DMS114 treated with DMSO at 0.1 percent for 48 hours (cell line): Measurements from ENCODE around the gene CUTA.

Experiments used
- DNase-seq: peaks from one replicate; lab custom pipeline; 2025; ENCODE audit not compliant: unreplicated experiment; lab: John Stamatoyannopoulos, UW

Gene CUTA, protein sequence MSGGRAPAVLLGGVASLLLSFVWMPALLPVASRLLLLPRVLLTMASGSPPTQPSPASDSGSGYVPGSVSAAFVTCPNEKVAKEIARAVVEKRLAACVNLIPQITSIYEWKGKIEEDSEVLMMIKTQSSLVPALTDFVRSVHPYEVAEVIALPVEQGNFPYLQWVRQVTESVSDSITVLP

DNA sequence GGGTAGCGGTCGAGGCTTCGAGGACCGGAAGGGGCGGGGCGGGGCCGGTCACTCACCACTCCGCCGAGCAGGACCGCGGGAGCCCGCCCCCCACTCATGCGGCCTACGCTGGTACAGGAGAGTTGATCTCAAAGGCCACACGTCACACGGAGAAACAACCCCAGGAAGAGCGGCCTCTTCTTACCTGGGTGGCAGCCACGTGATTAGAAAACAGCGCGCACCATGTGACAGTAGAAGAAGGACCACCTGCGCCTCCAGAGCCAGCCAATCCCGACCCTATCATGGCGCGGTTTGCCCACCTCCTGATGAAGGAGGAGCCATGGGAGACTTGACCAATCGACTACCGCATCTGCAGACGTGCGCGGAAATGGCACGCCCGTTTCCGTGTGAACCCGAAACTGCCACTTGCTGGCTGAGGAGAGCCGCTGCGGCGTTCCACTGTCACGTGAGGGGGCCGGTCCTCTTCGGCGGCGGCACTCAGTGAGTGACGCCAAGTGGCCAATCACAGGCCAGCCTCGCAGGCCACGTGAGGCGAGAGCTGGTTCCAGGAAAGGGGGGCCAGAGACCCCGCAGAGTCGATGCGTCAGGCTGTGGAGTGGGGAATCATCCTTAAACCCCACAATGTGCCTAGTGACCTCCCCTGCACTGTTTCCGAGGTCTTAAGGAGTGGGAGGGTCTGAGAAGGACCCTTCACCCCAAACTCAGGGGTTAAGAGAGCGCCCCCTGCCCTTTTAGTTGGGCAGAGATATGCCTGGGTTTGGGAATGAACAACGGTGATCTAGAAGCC is at the start of gene CUTA:
Gene CUTA (minus strand): TSS at position 205 of the 787 bp plus-strand sequence. CDS start 107 bp downstream, at position 98.
- DNase-seq, result peak; percentile 99

DNA sequence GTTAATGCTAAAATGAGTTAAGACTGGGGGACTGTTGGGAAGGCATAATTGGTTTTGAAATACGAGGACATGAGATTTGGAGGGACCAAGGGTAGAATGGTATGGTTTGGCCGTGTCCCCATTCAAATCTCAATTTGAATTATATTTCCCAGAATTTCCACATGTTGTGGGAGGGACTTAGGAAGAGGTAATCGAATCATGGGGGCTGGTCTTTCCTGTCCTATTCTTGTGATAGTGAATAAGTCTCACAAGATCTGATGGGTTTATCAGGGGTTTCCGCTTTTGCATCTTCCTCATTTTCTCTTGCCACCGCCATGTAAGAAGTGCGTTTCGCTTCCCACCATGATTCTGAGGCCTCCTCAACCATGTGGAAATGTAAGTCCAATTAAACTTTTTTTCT is 49.2 kb upstream of the CUTA start:
- DNase-seq, result no peak

DNA sequence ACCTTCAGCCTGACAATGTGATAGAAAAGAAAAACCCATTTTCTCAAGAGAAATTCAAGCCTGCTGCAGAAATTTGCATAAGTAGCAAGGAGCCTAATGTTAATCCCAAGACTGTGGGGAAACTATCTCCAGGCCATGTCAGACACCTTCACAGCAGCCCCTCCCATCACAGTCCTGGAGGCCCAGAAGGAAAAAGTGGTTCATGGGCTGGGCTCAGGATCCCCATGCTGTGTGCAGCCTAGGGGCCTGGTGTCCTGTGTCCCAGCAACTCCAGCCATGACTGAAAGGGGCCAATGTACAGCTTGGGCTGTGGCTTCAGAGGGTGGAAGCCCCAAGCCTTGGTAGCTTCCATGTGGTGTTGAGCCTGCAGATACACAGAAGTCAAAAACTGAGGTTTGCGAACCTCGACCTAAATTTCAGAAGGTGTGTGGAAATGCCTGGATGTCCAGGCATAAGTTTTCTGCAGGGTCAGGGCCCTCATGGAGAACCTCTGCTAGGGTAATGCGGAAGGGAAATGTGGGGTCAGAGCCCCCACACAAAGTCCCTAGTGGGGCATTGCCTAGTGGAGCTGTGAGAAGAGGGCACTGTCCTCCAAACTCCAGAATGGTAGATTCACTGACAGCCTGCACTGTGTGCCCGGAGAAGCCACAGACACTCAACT is 48.3 kb upstream of the CUTA start:
- no peak for DNase-seq

DNA sequence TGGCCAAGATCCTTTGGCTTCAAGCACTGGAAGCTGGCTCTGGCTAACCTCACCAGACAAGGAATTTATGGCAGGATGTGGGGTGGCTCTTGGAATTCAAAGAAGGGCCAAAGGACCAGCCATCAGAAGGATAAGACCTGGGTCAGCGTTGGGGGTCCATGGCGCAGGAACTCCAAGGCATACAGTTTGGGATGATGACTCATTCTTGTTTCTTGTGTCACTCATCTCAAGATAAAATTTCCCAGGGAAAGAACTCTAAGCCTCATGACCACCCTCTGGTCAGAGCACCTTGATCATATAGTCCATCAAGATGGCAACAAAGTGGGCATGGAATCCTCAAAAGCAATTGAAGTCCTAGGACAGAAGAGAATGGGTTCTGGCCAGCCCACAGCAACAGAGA is 41.3 kb upstream of the CUTA start:
- DNase-seq, result no peak

DNA sequence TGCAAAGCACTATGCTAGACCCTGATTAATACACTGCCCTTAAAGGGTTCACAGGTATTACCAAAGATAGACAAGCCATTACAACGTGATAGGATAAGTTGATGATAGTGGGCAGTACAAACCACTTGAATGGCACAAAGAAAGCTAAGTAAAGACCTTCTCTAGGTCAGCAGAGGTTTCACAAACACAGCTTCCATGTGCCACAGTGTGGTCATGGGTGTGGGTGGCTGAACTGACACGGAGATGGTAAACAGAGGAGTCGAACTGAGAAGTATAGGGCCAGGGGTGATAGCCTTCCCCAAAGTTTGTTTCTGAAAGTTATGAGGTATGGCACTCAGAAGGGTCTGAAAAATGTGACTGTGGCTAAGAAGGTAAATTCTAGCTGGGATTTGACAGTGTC is 40.8 kb upstream of the CUTA start:
- no peak for DNase-seq

DNA sequence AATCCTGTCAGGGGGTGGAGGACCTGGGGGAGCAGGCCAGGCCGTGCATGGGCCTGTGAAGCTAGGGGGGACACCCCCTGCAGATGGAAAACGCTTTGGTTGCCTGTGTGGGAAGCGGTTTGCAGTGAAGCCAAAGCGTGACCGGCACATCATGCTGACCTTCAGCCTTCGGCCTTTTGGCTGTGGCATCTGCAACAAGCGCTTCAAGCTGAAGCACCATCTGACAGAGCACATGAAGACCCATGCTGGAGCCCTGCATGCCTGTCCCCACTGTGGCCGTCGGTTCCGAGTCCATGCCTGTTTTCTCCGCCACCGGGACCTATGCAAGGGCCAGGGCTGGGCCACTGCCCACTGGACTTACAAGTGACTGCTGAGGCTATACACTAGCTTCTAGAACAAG is 38.2 kb upstream of the CUTA start:
- no peak for DNase-seq

DNA sequence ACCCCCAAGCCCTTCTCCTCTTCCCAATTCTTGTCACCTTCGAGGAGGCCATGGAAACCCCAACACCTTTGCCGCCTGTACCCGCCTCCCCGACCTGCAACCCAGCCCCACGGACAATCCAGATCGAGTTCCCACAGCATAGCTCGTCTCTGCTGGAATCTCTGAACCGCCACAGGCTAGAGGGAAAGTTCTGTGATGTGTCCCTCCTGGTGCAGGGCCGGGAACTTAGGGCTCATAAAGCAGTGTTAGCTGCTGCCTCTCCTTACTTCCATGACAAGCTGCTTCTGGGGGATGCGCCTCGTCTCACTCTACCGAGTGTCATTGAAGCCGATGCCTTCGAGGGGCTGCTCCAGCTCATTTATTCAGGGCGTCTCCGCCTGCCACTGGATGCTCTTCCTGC is 37.1 kb upstream of the CUTA start:
- no peak for DNase-seq

DNA sequence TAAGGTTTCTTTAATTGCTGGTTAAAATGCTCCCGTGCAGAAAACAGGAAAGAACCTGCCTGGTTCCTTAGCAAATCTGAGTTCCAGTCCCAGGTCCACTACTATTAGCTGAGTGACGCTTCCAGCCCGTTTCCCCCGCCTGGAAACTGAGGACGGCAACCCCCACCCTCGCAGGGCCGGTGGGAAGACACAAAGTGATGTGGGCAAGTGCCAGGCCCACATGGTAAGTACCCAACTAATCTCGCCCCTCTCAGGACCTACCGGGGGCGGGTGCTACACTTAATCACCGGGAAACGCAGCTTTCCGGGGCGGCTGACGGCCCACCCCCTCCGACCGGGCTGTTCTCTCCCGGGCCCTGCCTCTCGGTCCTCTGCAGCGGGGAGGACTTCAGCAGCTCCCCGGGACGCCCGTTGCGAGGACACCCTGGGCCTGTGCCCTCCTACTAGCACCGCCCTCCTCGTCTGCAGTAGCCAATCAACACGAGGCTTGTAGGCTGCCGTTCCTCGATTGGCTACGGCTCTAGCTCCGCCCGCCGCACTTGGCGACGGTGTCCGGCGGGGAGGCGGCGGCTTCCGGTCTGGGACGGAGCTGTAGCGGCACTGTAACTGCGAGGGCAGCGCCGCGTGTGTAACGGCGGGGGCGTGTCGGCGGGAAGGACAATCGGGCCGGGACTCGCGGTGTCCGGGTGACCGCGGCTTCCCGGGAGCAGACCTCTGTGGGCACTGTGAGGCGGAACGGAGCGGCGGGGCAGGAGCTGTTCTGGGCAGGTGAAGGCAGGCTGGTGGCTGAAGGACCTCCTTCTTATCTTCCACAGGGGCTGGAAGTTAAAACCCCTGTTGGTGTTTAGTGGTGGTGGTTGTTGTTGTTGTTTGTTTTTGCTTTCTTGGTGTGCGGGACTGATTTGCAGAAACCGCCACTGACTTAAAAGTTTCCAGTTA is 36.4 kb upstream of the CUTA start, which contains the start of gene ZBTB9:
Gene ZBTB9 (plus strand): TSS at position 568 of the 938 bp plus-strand sequence. CDS start 525 bp downstream, outside the sequence.
- DNase-seq, result peak; percentile 97

DNA sequence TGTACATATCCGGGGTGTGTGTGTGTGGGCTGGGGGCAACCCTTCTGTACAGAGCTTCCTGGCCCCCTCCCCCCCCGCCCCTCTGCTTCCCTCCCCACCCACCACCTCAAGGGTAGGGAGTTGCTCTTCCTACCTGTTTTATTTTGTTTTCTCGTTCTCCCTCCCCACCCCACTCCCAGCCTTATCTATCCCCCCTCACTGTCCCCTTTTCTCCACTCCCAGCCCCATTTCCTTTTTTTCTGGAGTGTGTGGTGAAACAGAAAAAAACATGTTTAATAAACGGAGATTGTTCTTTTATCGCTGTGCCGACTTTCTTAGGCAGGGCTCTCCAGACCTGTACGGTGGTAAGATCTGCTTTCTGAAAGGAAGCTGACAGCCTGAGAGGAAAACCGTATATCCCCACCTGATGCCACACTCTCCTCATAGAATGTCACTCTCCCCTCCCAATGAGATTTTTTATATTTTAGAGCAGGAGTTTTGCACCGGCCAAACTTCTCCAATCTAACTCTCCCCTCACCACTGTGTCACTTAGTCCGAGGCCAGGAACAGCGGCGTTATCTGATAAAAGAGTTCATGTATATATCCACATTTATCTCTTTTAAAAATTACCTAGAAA is 35.6 kb upstream of the CUTA start:
- no peak for DNase-seq

DNA sequence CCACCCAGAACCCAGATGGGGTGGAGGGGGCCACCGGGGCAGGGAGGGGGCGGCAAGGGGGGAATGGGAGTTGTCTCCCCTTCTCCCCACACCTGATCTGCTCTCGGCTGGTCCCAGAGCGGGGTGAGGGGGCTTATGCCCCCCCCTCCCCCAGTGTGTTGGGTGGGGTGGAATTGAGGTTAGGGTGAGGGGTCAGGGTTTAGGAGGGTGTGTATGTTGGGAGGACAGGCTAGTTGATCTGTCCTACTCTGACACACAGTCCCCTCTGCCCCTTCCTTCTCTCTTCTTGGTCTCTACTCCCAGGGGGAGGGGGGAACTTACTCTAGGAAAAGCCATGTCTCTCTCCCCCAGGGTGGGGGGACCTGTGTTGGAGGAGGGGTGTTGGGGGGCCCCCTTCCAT is 34.6 kb upstream of the CUTA start:
- DNase-seq, result no peak

DNA sequence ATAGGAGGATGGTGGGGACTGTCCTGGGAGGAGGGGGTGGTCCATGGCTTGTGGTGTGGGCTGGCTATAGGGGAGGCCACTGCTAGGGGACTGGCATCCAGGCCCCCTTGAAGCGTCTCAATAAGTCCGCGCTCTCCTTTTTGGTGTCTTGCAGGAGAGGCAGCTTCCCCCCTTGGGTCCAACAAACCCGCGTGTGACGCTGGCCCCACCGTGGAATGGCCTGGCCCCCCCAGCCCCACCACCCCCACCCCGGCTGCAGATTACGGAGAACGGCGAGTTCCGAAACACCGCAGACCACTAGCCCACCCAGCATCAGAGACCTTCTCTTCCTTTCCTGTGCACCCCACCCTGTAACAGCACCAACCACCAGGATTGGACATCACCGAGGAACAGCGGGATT is 33.7 kb upstream of the CUTA start:
- DNase-seq, result no peak

DNA sequence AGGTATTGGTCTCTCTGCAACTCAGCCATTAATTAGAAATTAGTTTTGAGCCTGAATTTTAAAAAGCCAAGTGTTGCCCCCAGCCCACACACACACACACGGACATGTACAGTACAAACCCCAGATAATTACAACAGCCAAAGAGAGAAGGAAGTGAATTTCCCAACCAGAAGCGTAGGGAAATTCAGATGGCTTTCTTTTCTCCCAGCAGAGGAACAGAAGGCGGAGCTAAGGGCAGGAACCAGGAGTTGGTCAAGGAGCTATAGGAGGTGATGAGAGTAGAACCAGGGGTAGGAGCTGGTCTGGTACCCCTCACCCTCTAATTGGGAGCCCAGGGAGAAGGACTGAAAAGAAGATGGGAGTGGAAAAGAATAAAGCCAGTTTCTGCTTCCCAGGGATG is 32.5 kb upstream of the CUTA start:
- no peak for DNase-seq

DNA sequence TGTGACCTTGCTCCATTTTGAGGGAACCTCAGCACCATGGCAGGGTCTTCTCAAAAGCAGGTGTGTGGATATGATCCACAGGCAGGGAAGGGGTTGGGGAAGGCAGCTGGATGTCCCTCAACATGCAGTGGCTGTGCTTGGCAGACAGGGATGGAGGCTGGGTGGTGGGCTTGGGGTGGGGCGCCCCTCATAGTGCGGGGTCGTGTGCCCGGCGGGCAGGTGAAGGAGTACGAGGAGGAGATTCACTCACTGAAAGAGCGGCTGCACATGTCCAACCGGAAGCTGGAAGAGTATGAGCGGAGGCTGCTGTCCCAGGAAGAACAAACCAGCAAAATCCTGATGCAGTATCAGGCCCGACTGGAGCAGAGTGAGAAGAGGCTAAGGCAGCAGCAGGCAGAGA is 28.4 kb upstream of the CUTA start:
- no peak for DNase-seq

DNA sequence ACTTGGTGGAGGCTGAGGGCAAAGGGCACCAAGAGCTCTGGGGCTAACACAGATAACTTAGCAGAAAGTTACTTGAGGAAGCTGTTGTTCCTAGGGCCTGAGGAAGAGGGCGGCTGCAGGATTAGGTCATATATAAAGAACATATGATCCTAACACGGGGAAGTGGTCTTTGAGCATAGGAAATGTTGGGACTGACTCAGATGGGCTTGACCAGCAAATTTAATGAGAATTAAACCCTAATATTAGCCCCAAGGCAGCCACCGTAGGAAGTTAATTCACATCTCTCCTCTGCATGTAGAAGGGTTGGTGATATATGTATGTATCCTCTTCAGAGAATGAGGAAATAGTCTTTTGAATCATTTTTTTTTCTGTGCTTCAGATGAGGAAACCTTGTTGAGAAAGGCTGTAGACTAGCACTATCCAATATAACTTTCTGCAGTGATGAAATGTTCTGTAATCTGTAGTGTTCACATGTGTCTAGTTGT is 27.3 kb upstream of the CUTA start:
- DNase-seq, result no peak

DNA sequence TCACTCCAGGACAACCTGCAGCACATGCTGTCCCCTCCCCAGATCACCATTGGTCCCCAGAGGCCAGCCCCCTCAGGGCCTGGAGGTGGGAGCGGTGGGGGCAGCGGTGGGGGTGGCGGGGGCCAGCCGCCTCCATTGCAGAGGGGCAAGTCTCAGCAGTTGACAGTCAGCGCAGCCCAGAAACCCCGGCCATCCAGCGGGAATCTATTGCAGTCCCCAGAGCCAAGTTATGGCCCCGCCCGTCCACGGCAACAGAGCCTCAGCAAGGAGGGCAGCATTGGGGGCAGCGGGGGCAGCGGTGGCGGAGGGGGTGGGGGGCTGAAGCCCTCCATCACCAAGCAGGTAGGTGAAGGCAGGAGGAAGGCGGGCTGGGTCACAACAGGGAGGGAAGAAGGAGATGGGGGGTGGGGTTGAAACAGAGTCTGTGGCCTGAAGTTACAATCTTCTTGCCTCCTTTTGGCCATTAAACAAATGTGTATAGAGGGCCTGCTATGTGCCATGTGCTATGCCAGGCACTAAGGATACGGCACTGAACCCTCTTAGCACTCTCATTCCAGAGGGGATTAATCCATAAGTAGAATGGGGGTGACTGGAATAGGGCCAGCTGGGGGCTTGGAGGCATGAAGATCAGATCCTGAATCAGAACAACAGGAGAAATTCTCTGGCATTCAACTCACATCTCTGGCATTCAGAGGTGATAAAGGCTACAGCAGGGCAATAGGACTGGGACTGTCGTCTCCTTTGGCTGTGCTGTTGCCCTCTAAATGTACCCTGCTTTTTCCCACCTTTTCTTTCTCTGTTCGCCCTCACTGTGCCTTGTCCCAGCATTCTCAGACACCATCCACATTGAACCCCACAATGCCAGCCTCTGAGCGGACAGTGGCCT is 26.0 kb upstream of the CUTA start:
- DNase-seq, result no peak

DNA sequence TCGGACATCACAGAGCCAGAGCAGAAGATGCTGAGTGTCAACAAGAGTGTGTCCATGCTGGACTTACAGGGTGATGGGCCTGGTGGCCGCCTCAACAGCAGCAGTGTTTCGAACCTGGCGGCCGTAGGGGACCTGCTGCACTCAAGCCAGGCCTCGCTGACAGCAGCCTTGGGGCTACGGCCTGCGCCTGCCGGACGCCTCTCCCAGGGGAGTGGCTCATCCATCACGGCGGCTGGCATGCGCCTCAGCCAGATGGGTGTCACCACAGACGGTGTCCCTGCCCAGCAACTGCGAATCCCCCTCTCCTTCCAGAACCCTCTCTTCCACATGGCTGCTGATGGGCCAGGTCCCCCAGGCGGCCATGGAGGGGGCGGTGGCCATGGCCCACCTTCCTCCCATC is 25.1 kb upstream of the CUTA start:
- DNase-seq, result no peak

DNA sequence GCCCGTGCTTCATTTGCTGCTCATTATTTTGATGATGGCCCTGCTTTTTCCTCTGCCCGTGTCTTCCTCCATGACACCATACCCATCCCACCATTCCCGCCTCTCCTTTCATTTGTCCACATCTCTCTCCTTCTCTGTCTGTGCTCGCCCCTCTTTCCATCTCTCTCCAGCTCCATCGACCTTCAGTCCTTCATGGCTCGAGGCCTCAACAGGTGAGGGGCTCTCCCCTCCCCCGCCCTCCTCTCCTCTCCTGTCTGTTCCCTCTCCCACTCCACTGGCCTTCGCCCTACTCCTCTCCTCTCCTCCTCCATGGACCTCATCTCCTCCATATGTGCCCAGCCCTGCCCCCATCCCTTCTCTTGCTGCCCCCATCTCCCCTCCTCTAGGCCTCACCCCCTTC is 24.4 kb upstream of the CUTA start:
- DNase-seq, result no peak

DNA sequence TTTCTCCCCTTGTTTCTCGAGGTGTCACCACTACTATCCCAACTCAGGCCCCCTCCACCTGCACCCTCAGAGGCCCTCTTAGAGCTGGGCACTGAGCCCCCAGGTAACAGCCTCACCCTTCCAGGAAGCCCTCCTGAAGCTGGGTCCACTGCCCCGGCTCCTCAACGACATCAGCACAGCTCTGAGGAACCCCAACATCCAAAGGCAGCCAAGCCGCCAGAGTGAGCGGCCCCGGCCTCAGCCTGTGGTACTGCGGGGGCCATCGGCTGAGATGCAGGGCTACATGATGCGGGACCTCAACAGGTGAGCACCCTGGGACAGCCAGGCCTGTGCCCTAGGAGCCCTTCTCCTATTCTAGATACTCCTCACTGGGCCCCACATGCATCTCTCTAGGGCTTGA is 23.6 kb upstream of the CUTA start:
- no peak for DNase-seq

DNA sequence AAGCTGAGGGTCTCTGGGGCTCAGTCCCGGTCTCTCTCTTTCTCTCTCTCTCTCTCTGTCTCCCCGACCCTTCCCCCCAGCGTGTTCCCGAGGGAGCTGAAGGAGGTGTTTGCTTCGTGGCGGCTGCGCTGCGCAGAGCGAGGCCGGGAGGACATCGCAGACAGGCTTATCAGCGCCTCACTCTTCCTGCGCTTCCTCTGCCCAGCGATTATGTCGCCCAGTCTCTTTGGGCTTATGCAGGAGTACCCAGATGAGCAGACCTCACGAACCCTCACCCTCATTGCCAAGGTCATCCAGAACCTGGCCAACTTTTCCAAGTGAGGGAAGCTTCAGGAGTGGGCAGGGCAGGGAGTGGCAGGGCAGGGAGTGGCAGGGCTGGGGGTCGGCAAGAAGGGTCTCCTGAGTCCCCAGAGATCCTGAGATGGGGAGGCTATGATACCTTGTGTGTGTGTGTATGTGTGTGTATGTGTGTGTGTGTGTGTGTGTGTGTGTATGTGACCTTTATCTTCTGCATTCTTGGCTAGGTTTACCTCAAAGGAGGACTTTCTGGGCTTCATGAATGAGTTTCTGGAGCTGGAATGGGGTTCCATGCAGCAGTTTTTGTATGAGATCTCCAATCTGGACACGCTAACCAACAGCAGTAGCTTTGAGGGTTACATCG is 22.9 kb upstream of the CUTA start:
- no peak for DNase-seq
